Activated T-helper 2 cell treated with anti-CD3 and anti-CD28 coated beads, Interferon-gamma antibody, Interleukin-2, Interleukin-4, amounts not matched to agents 10 μg/mL and 5 μg/mL and 100 μg/mL, durations not matched to agents 14 hours and 24 hours and 36 hours (primary cell): ENCODE data around the gene DNAH6. TPM values are rescaled to one million over a fixed set of nuclear protein-coding genes. Genes with fewer than 3 reads are reported as not detected.
A peak's percentile ranks its signal among the peaks of the same experiment; 100 is the strongest.
"Not testable (repeated sequence)": the region's sequence is repeated elsewhere in the genome, so short reads cannot be mapped to it uniquely, and the experiment has no call there.

ENCODE experiments used
- DNase-seq: peaks from one replicate; pipeline ENCODE4 v3.0.0; 2021; ENCODE audit warnings: low spot score
- H3K27ac Mint-ChIP-seq: one replicate; pipeline ENCODE4 v1.8.0; 2021; ENCODE audit warnings: mixed read lengths
- H3K27me3 Mint-ChIP-seq: one replicate; pipeline ENCODE4 v1.8.0; 2021; ENCODE audit warnings: low read depth, mixed read lengths
- H3K36me3 Mint-ChIP-seq: one replicate; pipeline ENCODE4 v1.8.0; 2021; ENCODE audit warnings: low read depth, mixed read lengths
- H3K4me1 Mint-ChIP-seq: one replicate; pipeline ENCODE4 v1.8.0; 2021; ENCODE audit warnings: low read depth, mixed read lengths
- H3K4me3 Mint-ChIP-seq: one replicate; pipeline ENCODE4 v1.8.0; 2021; ENCODE audit warnings: low read depth, mild to moderate bottlenecking, moderate library complexity, mixed read lengths
- H3K9me3 Mint-ChIP-seq: one replicate; pipeline ENCODE4 v1.8.0; 2021; ENCODE audit warnings: mixed read lengths
- intact Hi-C: fragments of 100-400 bp; cut with micrococcal nuclease; formaldehyde crosslinking; loops from one replicate; pipeline ENCODE4 v1.15.1; 2023
- total RNA-seq: library from RNA; stranded (reverse); gene quantifications from 2 replicates; pipeline ENCODE4 v1.2.3, GENCODE V29; 2022

DNAH6 gene
- 0.09 and 0.14 TPM in 2 replicates for total RNA-seq

- peaks cover 15% of the 10 kb centered on the region for H3K4me1 Mint-ChIP-seq
- H3K4me3 Mint-ChIP-seq, result peak within 1 kb of the TSS; percentile 79
- peaks cover 21% of the 10 kb centered on the region for H3K27me3 Mint-ChIP-seq
- intact Hi-C loops, result loop anchor here (5.0 kb wide), 1 partner anchor 341 kb away; no protein-coding TSS in a partner anchor
- peak; percentile 82 for DNase-seq
- H3K27ac Mint-ChIP-seq, result no peak within 1 kb of the TSS
- H3K9me3 Mint-ChIP-seq, result peaks cover 2% of the 10 kb centered on the region
- no peaks in the 10 kb centered on the region for H3K36me3 Mint-ChIP-seq
Observed at GRCh38 chr2:84516234-84516986, at the start of gene DNAH6. DNAH6 (plus strand) TSS chr2:84516498; CDS start chr2:84517827, 1,329 bp downstream.

- H3K4me3 Mint-ChIP-seq, result no peak overlapping the region
- H3K4me1 Mint-ChIP-seq, result no peaks in the 10 kb centered on the region
- H3K27ac Mint-ChIP-seq, result no peak overlapping the region
- H3K9me3 Mint-ChIP-seq, result peaks cover 30% of the 10 kb centered on the region
- no peaks in the 10 kb centered on the region for H3K36me3 Mint-ChIP-seq
- no peak for DNase-seq
- no peaks in the 10 kb centered on the region for H3K27me3 Mint-ChIP-seq
- intact Hi-C loops, result no loop called here
Observed at GRCh38 chr2:84467389-84467788, 48.9 kb upstream of the DNAH6 start.

GRCh38 chr2:84472423-84472822 lies 43.9 kb upstream of the DNAH6 start:
- H3K27me3 Mint-ChIP-seq, H3K4me3 Mint-ChIP-seq, intact Hi-C loops, DNase-seq, H3K36me3 Mint-ChIP-seq, H3K4me1 Mint-ChIP-seq, H3K27ac Mint-ChIP-seq: not testable (repeated sequence)
- peaks cover 25% of the 10 kb centered on the region for H3K9me3 Mint-ChIP-seq

GRCh38 chr2:84472856-84473565 lies 43.3 kb upstream of the DNAH6 start:
- H3K9me3 Mint-ChIP-seq, result peaks cover 24% of the 10 kb centered on the region
- intact Hi-C loops, result no loop called here
- H3K27me3 Mint-ChIP-seq, result peaks cover 5% of the 10 kb centered on the region
- H3K36me3 Mint-ChIP-seq, result no peaks in the 10 kb centered on the region
- no peak overlapping the region for H3K27ac Mint-ChIP-seq
- H3K4me1 Mint-ChIP-seq, result no peaks in the 10 kb centered on the region
- no peak overlapping the region for H3K4me3 Mint-ChIP-seq
- DNase-seq, result no peak

- DNase-seq, result no peak
- peaks cover 5% of the 10 kb centered on the region for H3K27me3 Mint-ChIP-seq
- H3K27ac Mint-ChIP-seq, result no peak overlapping the region
- no peaks in the 10 kb centered on the region for H3K4me1 Mint-ChIP-seq
- intact Hi-C loops, result no loop called here
- H3K36me3 Mint-ChIP-seq, result no peaks in the 10 kb centered on the region
- H3K9me3 Mint-ChIP-seq, result peaks cover 13% of the 10 kb centered on the region
- H3K4me3 Mint-ChIP-seq, result no peak overlapping the region
Observed at GRCh38 chr2:84474176-84474575, 42.1 kb upstream of the DNAH6 start.

- peaks cover 8% of the 10 kb centered on the region for H3K4me1 Mint-ChIP-seq
- intact Hi-C loops, result no loop called here
- peaks cover 5% of the 10 kb centered on the region for H3K27me3 Mint-ChIP-seq
- no peak overlapping the region for H3K4me3 Mint-ChIP-seq
- H3K9me3 Mint-ChIP-seq, result peaks cover 8% of the 10 kb centered on the region
- no peak for DNase-seq
- no peaks in the 10 kb centered on the region for H3K36me3 Mint-ChIP-seq
- H3K27ac Mint-ChIP-seq, result no peak overlapping the region
Observed at GRCh38 chr2:84477886-84478285, 38.4 kb upstream of the DNAH6 start.

- peaks cover 8% of the 10 kb centered on the region for H3K4me1 Mint-ChIP-seq
- peaks cover 8% of the 10 kb centered on the region for H3K9me3 Mint-ChIP-seq
- intact Hi-C loops, result no loop called here
- no peak for DNase-seq
- no peak overlapping the region for H3K4me3 Mint-ChIP-seq
- peaks cover 3% of the 10 kb centered on the region for H3K27me3 Mint-ChIP-seq
- no peak overlapping the region for H3K27ac Mint-ChIP-seq
- no peaks in the 10 kb centered on the region for H3K36me3 Mint-ChIP-seq
Observed at GRCh38 chr2:84478867-84479266, 37.4 kb upstream of the DNAH6 start.

- no peak overlapping the region for H3K4me3 Mint-ChIP-seq
- intact Hi-C loops, result no loop called here
Observed at GRCh38 chr2:84481702-84482101, 34.6 kb upstream of the DNAH6 start.

GRCh38 chr2:84482603-84483002 lies 33.7 kb upstream of the DNAH6 start:
- H3K36me3 Mint-ChIP-seq, result no peaks in the 10 kb centered on the region
- intact Hi-C loops, result no loop called here
- H3K4me3 Mint-ChIP-seq, result no peak overlapping the region
- no peaks in the 10 kb centered on the region for H3K9me3 Mint-ChIP-seq
- no peak for DNase-seq
- H3K4me1 Mint-ChIP-seq, result peaks cover 8% of the 10 kb centered on the region
- H3K27me3 Mint-ChIP-seq, result no peaks in the 10 kb centered on the region
- H3K27ac Mint-ChIP-seq, result no peak overlapping the region

More at GRCh38 chr2:84481702-84482101, 34.6 kb upstream of the DNAH6 start:
- DNase-seq, result no peak
- Mint-ChIP-seq H3K4me1 (peaks cover 8% of the 10 kb centered on the region), H3K9me3 (peaks cover 4% of the 10 kb centered on the region), H3K27me3 (no peaks in the 10 kb centered on the region), H3K36me3 (no peaks in the 10 kb centered on the region), H3K27ac (no peak overlapping the region)

- no peak overlapping the region for H3K4me3 Mint-ChIP-seq
- no peaks in the 10 kb centered on the region for H3K36me3 Mint-ChIP-seq
- peaks cover 8% of the 10 kb centered on the region for H3K4me1 Mint-ChIP-seq
- no peaks in the 10 kb centered on the region for H3K27me3 Mint-ChIP-seq
- DNase-seq, result no peak
- H3K27ac Mint-ChIP-seq, result no peak overlapping the region
- intact Hi-C loops, result no loop called here
- no peaks in the 10 kb centered on the region for H3K9me3 Mint-ChIP-seq
Observed at GRCh38 chr2:84483320-84483719, 33.0 kb upstream of the DNAH6 start.

GRCh38 chr2:84486441-84487115 lies 29.7 kb upstream of the DNAH6 start:
- peaks cover 4% of the 10 kb centered on the region for H3K4me1 Mint-ChIP-seq

GRCh38 chr2:84487298-84487996 lies 28.9 kb upstream of the DNAH6 start:
- intact Hi-C loops, result no loop called here
- no peaks in the 10 kb centered on the region for H3K36me3 Mint-ChIP-seq
- H3K27ac Mint-ChIP-seq, result no peak overlapping the region
- no peak for DNase-seq
- H3K27me3 Mint-ChIP-seq, result no peaks in the 10 kb centered on the region
- no peaks in the 10 kb centered on the region for H3K4me1 Mint-ChIP-seq
- H3K4me3 Mint-ChIP-seq, result no peak overlapping the region
- no peaks in the 10 kb centered on the region for H3K9me3 Mint-ChIP-seq

More at GRCh38 chr2:84486441-84487115, 29.7 kb upstream of the DNAH6 start:
- Mint-ChIP-seq H3K9me3 (no peaks in the 10 kb centered on the region), H3K36me3 (no peaks in the 10 kb centered on the region), H3K27ac (no peak overlapping the region), H3K4me3 (no peak overlapping the region), H3K27me3 (no peaks in the 10 kb centered on the region)
- intact Hi-C loops, result no loop called here
- no peak for DNase-seq
